ENCODE data around the gene ITFG1.
"Not testable (repeated sequence)": the region's sequence is repeated elsewhere in the genome, so short reads cannot be mapped to it uniquely, and the experiment has no call there.

ITFG1 gene

DNA sequence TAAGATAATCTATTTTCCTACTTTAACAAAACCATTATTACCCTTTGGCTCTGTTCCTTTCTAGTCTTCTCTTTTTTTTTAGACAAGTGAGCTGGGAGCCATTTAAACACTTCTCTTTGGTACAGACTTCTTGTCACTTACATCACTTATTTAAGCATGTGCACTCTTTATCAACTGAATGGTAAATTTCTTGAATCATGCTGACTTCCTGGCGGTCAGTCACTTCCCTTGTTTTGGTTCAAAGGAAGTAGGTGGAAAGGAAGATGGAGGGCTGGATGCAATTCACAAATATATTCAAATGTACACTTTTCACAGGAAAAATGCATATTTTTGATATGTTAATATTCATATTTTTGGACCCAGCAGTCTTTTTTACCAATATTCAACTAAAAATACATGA, 97.1 kb downstream of the ITFG1 start:
- Histone ChIP-seq H3K4me2 (ENCODE audit: low read depth, low read length, poor library complexity, severe bottlenecking) (no peak overlapping the region), H2AFZ (ENCODE audit: low read length) (no peak overlapping the region), H3K79me2 (ENCODE audit: insufficient read depth, low read length) (no peaks in the 10 kb centered on the region), H3K9ac (ENCODE audit: low read depth, low read length, poor library complexity, severe bottlenecking) (no peak overlapping the region), H4K20me1 (ENCODE audit: insufficient read depth, low read length, poor library complexity, severe bottlenecking) (no peaks in the 10 kb centered on the region), H3K9me3 (ENCODE audit: insufficient read depth, low read depth, low read length) (no peaks in the 10 kb centered on the region), H3K4me1 (ENCODE audit: insufficient read depth, low read length, poor library complexity, severe bottlenecking) (no peaks in the 10 kb centered on the region), H3K9me2 (replicated peaks; ENCODE audit: low read depth, low read length) (no peaks in the 10 kb centered on the region), H3K36me3 (ENCODE audit: insufficient read depth, low read length) (peaks cover 11% of the 10 kb centered on the region; the same call in 1 of the 2 replicates), H3K4me3 (ENCODE audit: low read length, poor library complexity, severe bottlenecking) (no peak overlapping the region), H3F3A (ENCODE audit: low read depth) (no peaks in the 10 kb centered on the region), H3K27me3 (ENCODE audit: insufficient read depth, low read length, poor library complexity, severe bottlenecking) (no peaks in the 10 kb centered on the region)
- TF ChIP-seq EZH2phosphoT487 (IDR thresholded peaks at IDR 0.05; ENCODE audit: borderline replicate concordance): no peak
- no peak for TF ChIP-seq CTCF (conservative IDR thresholded peaks at IDR 0.05; ENCODE audit: low read length)

GRCh38 chr16:47359478-47359877, 101.4 kb downstream of the ITFG1 start:
- no peaks in the 10 kb centered on the region for H3K79me2 ChIP-seq (ENCODE audit: insufficient read depth, low read length)
- no peaks in the 10 kb centered on the region for H3K27me3 ChIP-seq (ENCODE audit: insufficient read depth, low read length, poor library complexity, severe bottlenecking)
- H3K4me3 ChIP-seq (ENCODE audit: low read length, poor library complexity, severe bottlenecking): no peak overlapping the region
- no peak overlapping the region for H3K4me2 ChIP-seq (ENCODE audit: low read depth, low read length, poor library complexity, severe bottlenecking)
- H2AFZ ChIP-seq (ENCODE audit: low read length): no peak overlapping the region
- no peaks in the 10 kb centered on the region for H3K9me3 ChIP-seq (ENCODE audit: insufficient read depth, low read depth, low read length)
- H3K4me1 ChIP-seq (ENCODE audit: insufficient read depth, low read length, poor library complexity, severe bottlenecking): no peaks in the 10 kb centered on the region
- no peaks in the 10 kb centered on the region for H3K9me2 ChIP-seq (replicated peaks; ENCODE audit: low read depth, low read length)
- no peak overlapping the region for H3K9ac ChIP-seq (ENCODE audit: low read depth, low read length, poor library complexity, severe bottlenecking)
- H3K36me3 ChIP-seq (ENCODE audit: insufficient read depth, low read length): peaks cover 6% of the 10 kb centered on the region; the same call in 1 of the 2 replicates
- H3F3A ChIP-seq (ENCODE audit: low read depth): no peaks in the 10 kb centered on the region
- TF ChIP-seq CTCF (conservative IDR thresholded peaks at IDR 0.05; ENCODE audit: low read length) (no peak), EZH2phosphoT487 (IDR thresholded peaks at IDR 0.05; ENCODE audit: borderline replicate concordance) (no peak)
- no peaks in the 10 kb centered on the region for H4K20me1 ChIP-seq (ENCODE audit: insufficient read depth, low read length, poor library complexity, severe bottlenecking)

- TF ChIP-seq CTCF (conservative IDR thresholded peaks at IDR 0.05; ENCODE audit: low read length): no peak
- TF ChIP-seq EZH2phosphoT487 (IDR thresholded peaks at IDR 0.05; ENCODE audit: borderline replicate concordance): no peak
- H4K20me1 ChIP-seq (ENCODE audit: insufficient read depth, low read length, poor library complexity, severe bottlenecking): no peaks in the 10 kb centered on the region
- no peaks in the 10 kb centered on the region for H3K79me2 ChIP-seq (ENCODE audit: insufficient read depth, low read length)
- H3K4me3 ChIP-seq (ENCODE audit: low read length, poor library complexity, severe bottlenecking): no peak overlapping the region
- no peaks in the 10 kb centered on the region for H3K9me2 ChIP-seq (replicated peaks; ENCODE audit: low read depth, low read length)
- H3K4me2 ChIP-seq (ENCODE audit: low read depth, low read length, poor library complexity, severe bottlenecking): no peak overlapping the region
- H3K9me3 ChIP-seq (ENCODE audit: insufficient read depth, low read depth, low read length): no peaks in the 10 kb centered on the region
- H3K4me1 ChIP-seq (ENCODE audit: insufficient read depth, low read length, poor library complexity, severe bottlenecking): no peaks in the 10 kb centered on the region
- H3F3A ChIP-seq (ENCODE audit: low read depth): no peaks in the 10 kb centered on the region
- no peaks in the 10 kb centered on the region for H3K27me3 ChIP-seq (ENCODE audit: insufficient read depth, low read length, poor library complexity, severe bottlenecking)
- H3K36me3 ChIP-seq (ENCODE audit: insufficient read depth, low read length): peaks cover 4% of the 10 kb centered on the region; the same call in 1 of the 2 replicates
- no peak overlapping the region for H3K9ac ChIP-seq (ENCODE audit: low read depth, low read length, poor library complexity, severe bottlenecking)
- H2AFZ ChIP-seq (ENCODE audit: low read length): no peak overlapping the region
These were observed 102.0 kb downstream of the ITFG1 start for GRCh38 chr16:47358816-47359215.

- not testable (repeated sequence) for H3K4me1 ChIP-seq (ENCODE audit: insufficient read depth, low read length, poor library complexity, severe bottlenecking); H2AFZ ChIP-seq (ENCODE audit: low read length); H3K79me2 ChIP-seq (ENCODE audit: insufficient read depth, low read length); H3K9ac ChIP-seq (ENCODE audit: low read depth, low read length, poor library complexity, severe bottlenecking); H3K36me3 ChIP-seq (ENCODE audit: insufficient read depth, low read length); H3K9me3 ChIP-seq (ENCODE audit: insufficient read depth, low read depth, low read length); H3F3A ChIP-seq (ENCODE audit: low read depth); H3K4me2 ChIP-seq (ENCODE audit: low read depth, low read length, poor library complexity, severe bottlenecking); H3K4me3 ChIP-seq (ENCODE audit: low read length, poor library complexity, severe bottlenecking); H4K20me1 ChIP-seq (ENCODE audit: insufficient read depth, low read length, poor library complexity, severe bottlenecking); H3K27me3 ChIP-seq (ENCODE audit: insufficient read depth, low read length, poor library complexity, severe bottlenecking); H3K9me2 ChIP-seq (replicated peaks; ENCODE audit: low read depth, low read length)
These were observed 111.8 kb downstream of the ITFG1 start for GRCh38 chr16:47349029-47349428.

DNA sequence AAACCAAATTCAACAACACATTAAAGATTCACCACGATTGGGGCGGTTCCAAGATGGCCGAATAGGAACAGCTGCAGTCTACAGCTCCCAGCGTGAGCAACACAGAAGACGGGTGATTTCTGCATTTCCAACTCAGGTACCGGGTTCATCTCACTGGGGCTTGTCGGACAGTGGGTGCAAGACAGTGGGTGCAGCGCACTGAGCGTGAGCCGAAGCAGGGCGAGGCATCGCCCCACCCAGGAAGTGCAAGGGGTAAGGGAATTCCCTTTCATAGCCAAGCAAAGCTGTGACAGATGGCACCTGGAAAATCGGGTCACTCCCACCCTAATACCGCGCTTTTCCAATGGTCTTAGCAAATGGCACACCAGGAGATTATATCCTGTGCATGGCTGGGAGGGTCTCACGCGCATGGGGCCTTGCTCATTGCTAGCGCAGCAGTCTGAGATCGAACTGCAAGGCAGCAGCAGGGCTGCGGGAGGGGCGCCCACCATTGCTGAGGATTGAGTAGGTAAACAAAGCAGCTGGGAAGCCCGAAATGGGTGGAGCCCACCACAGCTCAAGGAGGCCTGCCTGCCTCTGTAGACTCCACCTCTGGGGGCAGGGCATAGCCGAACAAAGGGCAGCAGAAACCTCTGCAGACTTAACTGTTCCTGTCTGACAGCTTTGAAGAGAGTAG, 113.7 kb downstream of the ITFG1 start:
- H3K79me2 ChIP-seq (ENCODE audit: insufficient read depth, low read length); H3K36me3 ChIP-seq (ENCODE audit: insufficient read depth, low read length); H3K4me3 ChIP-seq (ENCODE audit: low read length, poor library complexity, severe bottlenecking); H4K20me1 ChIP-seq (ENCODE audit: insufficient read depth, low read length, poor library complexity, severe bottlenecking); H3K4me2 ChIP-seq (ENCODE audit: low read depth, low read length, poor library complexity, severe bottlenecking); H3K27me3 ChIP-seq (ENCODE audit: insufficient read depth, low read length, poor library complexity, severe bottlenecking); H2AFZ ChIP-seq (ENCODE audit: low read length); H3K9ac ChIP-seq (ENCODE audit: low read depth, low read length, poor library complexity, severe bottlenecking); H3K4me1 ChIP-seq (ENCODE audit: insufficient read depth, low read length, poor library complexity, severe bottlenecking); H3K9me2 ChIP-seq (replicated peaks; ENCODE audit: low read depth, low read length); H3F3A ChIP-seq (ENCODE audit: low read depth); H3K9me3 ChIP-seq (ENCODE audit: insufficient read depth, low read depth, low read length): not testable (repeated sequence)

Measured in Loucy (cell line).